ENCODE data around the gene SLC25A51.

DNA sequence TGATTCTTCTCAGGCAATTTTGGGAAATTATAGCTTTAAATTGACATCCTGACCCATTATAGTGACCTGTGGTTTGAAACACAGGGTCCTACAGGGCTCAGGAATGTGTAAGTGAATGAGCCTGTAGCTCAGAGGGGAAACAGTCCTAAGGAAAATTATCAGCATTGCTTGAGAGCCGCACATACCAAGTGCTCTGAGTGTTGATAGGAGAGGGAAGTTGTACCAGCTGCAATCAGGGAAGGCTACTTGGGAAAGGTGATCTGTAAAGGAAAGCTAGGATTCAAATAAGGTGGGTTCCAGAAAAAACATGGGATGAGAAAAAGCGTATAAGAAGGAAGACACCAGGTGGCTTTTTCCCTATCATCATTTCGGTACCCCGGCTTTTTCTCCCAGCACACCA is 4.4 kb upstream of the SLC25A51 start:
- TF ChIP-seq, protein P1, sequence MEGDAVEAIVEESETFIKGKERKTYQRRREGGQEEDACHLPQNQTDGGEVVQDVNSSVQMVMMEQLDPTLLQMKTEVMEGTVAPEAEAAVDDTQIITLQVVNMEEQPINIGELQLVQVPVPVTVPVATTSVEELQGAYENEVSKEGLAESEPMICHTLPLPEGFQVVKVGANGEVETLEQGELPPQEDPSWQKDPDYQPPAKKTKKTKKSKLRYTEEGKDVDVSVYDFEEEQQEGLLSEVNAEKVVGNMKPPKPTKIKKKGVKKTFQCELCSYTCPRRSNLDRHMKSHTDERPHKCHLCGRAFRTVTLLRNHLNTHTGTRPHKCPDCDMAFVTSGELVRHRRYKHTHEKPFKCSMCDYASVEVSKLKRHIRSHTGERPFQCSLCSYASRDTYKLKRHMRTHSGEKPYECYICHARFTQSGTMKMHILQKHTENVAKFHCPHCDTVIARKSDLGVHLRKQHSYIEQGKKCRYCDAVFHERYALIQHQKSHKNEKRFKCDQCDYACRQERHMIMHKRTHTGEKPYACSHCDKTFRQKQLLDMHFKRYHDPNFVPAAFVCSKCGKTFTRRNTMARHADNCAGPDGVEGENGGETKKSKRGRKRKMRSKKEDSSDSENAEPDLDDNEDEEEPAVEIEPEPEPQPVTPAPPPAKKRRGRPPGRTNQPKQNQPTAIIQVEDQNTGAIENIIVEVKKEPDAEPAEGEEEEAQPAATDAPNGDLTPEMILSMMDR (IDR thresholded peaks at IDR 0.05; ENCODE audit: insufficient read depth, low read length, poor library complexity, severe bottlenecking) = no peak
- TF ChIP-seq EZH2phosphoT487 (conservative IDR thresholded peaks at IDR 0.05; ENCODE audit: low read length) = no peak

All from SU-DHL-6 (cell line).